ENCODE results near the gene GTPBP6.
"Not testable (repeated sequence)": the region's sequence is repeated elsewhere in the genome, so short reads cannot be mapped to it uniquely, and the experiment has no call there.

Gene GTPBP6

DNA sequence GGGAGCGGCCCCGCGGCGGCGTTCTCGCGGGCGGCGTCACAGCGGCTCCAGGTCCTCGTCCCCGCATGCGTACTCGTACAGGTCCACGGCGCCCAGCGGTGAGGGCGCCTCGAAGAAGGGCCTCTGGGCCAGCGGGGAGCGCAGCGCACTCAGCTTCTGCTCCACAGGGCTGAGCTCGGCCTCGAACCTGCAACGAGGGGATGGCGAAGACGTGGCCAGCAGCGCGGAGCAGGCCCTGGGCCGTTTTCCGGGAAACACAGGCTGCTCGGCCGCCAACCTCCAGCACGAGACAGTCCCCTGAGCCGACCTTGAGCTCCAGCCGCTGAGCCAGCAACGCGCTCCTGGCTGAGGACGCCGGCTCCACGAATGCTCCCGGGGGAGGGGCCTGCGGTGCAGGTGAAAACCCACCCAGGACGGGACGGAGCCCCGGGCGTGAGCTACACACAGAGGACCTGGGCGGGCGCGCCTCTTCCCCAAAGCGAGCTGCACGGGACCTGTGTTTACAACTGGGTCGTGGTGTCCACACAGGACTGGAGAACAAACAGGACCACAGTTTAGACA lies 15.8 kb upstream of the GTPBP6 start:
- Histone ChIP-seq H3K27ac (ENCODE audit: insufficient read depth, low read depth, low read length, poor library complexity, severe bottlenecking) (no peak overlapping the region), H3K4me3 (ENCODE audit: insufficient read depth, low read depth, low read length) (no peak overlapping the region), H3K36me3 (ENCODE audit: control insufficient read depth, insufficient read depth, low read length) (peaks cover 14% of the 10 kb centered on the region), H3K9me3 (ENCODE audit: control insufficient read depth, low read length) (no peaks in the 10 kb centered on the region), H3K4me1 (ENCODE audit: control insufficient read depth, insufficient read depth, low read length) (no peaks in the 10 kb centered on the region), H3K27me3 (ENCODE audit: control insufficient read depth, insufficient read depth, low read length, poor library complexity, severe bottlenecking) (no peaks in the 10 kb centered on the region)
- 96% methylated on average over 53 of the region's 53 CpGs for WGBS, 2 experiments

DNA sequence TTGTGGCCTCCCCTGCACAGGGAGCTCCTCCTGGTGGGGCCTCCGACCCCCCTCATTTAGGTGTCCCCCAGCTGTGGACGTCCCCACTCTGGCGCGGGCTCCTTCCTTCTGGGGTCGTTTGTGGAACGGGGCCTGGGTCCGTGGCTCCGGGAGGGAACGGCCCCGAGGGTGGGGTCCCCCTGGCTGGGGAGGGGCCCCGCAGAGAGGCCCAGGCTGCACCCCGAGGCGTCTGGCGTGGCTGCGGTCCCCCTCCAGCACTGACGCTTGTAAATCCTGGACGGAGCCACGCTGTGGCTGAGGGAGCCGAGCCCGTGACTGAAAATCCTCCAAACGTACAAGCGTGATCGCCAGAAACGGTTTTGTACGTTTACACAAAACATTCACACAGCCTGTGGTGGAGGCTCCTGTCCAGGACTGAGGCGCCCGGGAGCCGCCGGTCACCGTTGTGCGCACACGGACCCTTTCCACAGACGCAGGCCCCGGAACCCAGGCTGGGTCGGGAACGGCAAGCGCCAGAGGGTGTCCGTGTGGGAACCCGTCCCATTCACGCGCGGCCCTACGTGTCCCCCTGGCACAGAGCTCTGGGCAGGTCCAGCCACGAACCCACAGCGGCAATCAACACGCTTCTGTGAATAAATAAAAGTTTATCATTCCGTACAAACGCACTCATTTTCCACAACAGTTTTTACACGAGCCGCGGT lies 15.2 kb upstream of the GTPBP6 start:
- Histone ChIP-seq H3K9me3 (ENCODE audit: control insufficient read depth, low read length) (no peaks in the 10 kb centered on the region), H3K4me1 (ENCODE audit: control insufficient read depth, insufficient read depth, low read length) (no peaks in the 10 kb centered on the region), H3K36me3 (ENCODE audit: control insufficient read depth, insufficient read depth, low read length) (peaks cover 14% of the 10 kb centered on the region), H3K27me3 (ENCODE audit: control insufficient read depth, insufficient read depth, low read length, poor library complexity, severe bottlenecking) (no peaks in the 10 kb centered on the region), H3K4me3 (ENCODE audit: insufficient read depth, low read depth, low read length) (no peak overlapping the region), H3K27ac (ENCODE audit: insufficient read depth, low read depth, low read length, poor library complexity, severe bottlenecking) (no peak overlapping the region)
- 94% methylated on average over 51 of the region's 51 CpGs for WGBS, 2 experiments

DNA sequence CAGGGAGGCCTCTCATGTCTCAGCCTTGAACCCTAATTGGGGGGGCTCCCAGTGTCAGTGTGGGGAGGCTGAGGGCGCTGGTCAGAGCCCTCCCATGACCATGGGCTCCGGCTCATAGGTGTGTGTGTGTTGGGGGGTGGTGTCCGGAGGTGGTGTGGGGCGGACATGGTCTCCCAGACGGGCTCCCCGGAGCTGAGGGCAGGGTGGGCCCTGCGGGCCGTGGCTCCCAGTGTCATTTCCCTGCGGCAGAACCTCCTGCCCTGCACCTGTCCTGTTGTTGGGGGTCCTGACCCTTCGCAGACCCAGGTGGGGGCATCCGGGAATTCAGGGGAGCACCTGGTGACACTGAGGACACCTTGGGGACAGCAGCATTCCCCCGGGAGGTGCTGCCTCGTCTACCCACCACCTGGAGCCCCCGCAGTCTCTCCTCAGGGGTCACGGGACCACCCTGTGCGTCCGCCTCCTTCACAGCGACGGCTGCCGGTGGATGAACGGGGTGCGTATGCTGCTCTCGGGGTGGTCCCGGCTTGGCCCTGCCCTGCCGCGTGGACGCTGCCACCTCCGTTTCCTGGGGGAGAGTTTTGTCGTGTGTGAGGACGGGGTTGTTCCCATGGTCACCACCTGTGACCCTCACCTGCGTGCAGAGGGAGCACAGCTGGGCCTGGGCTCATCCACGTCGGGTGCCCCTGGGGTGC lies 14.5 kb upstream of the GTPBP6 start:
- Histone ChIP-seq H3K4me3 (ENCODE audit: insufficient read depth, low read depth, low read length) (no peak overlapping the region), H3K27me3 (ENCODE audit: control insufficient read depth, insufficient read depth, low read length, poor library complexity, severe bottlenecking) (no peaks in the 10 kb centered on the region), H3K9me3 (ENCODE audit: control insufficient read depth, low read length) (no peaks in the 10 kb centered on the region), H3K36me3 (ENCODE audit: control insufficient read depth, insufficient read depth, low read length) (peaks cover 14% of the 10 kb centered on the region), H3K4me1 (ENCODE audit: control insufficient read depth, insufficient read depth, low read length) (no peaks in the 10 kb centered on the region), H3K27ac (ENCODE audit: insufficient read depth, low read depth, low read length, poor library complexity, severe bottlenecking) (no peak overlapping the region)
- 93% methylated on average over 33 of the region's 33 CpGs for WGBS, 2 experiments

DNA sequence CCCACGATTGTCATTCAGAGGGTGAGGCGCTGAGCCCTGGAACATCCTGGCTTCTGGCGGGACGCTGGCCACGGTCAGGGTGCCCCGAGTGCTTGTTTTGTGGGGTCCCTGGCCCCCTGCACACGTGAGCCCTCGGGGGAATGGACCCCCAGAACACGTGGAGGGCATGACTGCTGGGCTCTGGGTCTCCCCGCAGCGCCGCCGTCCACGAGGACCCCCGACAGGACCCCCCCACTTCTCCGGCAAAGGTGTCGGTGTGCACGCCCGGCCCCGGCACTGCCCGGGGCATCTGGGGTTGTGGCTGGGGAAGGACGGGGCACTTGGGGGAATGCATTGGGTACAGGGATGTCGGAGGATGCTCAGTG lies 13.9 kb upstream of the GTPBP6 start:
- Histone ChIP-seq H3K27ac (ENCODE audit: insufficient read depth, low read depth, low read length, poor library complexity, severe bottlenecking) (no peak overlapping the region), H3K4me3 (ENCODE audit: insufficient read depth, low read depth, low read length) (no peak overlapping the region), H3K27me3 (ENCODE audit: control insufficient read depth, insufficient read depth, low read length, poor library complexity, severe bottlenecking) (no peaks in the 10 kb centered on the region), H3K36me3 (ENCODE audit: control insufficient read depth, insufficient read depth, low read length) (peaks cover 10% of the 10 kb centered on the region), H3K9me3 (ENCODE audit: control insufficient read depth, low read length) (no peaks in the 10 kb centered on the region), H3K4me1 (ENCODE audit: control insufficient read depth, insufficient read depth, low read length) (no peaks in the 10 kb centered on the region)
- WGBS, 2 experiments: 90% methylated on average over 23 of the region's 23 CpGs

DNA sequence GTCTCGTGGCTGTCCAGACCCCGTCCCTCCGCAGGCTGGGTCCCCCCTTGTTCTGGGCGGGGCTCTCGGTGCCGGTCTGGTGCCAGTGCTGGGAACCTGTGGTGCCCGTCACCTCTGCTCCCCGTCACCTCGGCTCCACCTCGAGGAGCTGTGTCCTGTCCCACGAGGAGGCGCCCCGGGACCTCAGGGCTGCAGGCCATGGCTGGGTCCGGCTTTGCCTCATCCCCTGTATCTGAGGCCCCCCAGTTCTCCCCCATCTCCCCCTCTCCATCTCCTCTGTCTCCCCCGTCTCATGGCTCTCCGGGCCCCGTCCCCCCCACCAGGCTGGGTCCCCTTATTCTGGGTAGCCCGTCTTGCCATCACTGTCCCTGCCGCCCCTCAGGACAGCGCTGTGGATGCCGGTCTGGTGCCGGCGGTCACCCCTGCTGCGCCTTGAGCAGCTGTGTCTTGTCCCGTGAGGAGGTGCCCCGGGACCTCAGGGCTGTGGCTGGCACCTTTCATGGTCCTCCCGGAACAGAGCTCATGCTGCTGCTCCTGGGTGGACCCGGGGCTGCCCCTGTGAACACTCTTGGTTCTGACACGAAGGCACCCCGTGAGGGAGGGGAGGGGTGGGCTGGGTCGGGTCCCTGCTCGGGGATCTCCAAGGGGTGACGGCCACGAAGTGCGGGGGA lies 13.4 kb upstream of the GTPBP6 start:
- H3K9me3 ChIP-seq (ENCODE audit: control insufficient read depth, low read length): no peaks in the 10 kb centered on the region
- 88% methylated on average over 34 of the region's 35 CpGs for WGBS, 2 experiments
- no peaks in the 10 kb centered on the region for H3K4me1 ChIP-seq (ENCODE audit: control insufficient read depth, insufficient read depth, low read length)
- peaks cover 7% of the 10 kb centered on the region for H3K36me3 ChIP-seq (ENCODE audit: control insufficient read depth, insufficient read depth, low read length)
- H3K27ac ChIP-seq (ENCODE audit: insufficient read depth, low read depth, low read length, poor library complexity, severe bottlenecking): no peak overlapping the region
- H3K4me3 ChIP-seq (ENCODE audit: insufficient read depth, low read depth, low read length): no peak overlapping the region
- H3K27me3 ChIP-seq (ENCODE audit: control insufficient read depth, insufficient read depth, low read length, poor library complexity, severe bottlenecking): no peaks in the 10 kb centered on the region

DNA sequence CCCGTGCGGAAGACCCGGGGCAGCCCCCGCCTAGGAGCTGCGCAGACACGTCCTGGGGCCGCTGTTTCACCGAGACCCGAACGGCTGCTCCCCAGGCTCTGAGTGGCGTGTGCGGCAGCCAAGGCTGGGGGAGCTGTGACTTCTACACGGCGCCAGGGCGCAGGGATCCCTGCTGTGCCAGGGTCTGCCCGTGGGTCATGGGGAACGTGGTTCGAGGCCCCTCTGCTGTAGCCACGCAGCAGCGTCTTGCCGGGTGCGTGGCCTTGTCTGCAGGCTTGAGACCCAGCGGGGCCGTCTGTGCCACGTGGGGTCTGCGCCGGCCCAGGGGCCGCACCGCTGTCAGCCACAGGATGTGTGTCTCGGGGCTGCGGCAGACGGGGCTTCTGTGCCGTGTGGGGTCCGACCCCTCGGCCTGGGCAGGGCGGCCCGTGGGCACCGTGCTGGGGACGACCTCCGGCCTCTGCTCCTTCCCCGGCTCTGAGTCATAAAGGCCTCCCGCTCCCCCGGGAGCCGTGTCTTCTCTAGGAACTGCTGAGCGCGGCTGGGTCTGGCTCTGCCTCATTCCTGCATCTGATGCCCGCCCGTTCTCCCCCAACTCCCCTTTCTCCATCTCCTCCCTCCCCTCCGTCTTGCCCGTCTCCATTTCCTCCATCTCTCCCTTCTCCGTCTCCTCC lies 12.7 kb upstream of the GTPBP6 start:
- H3K4me3 ChIP-seq (ENCODE audit: insufficient read depth, low read depth, low read length): no peak overlapping the region
- no peaks in the 10 kb centered on the region for H3K9me3 ChIP-seq (ENCODE audit: control insufficient read depth, low read length)
- no peaks in the 10 kb centered on the region for H3K4me1 ChIP-seq (ENCODE audit: control insufficient read depth, insufficient read depth, low read length)
- H3K27ac ChIP-seq (ENCODE audit: insufficient read depth, low read depth, low read length, poor library complexity, severe bottlenecking): no peak overlapping the region
- WGBS, 2 experiments: 75% methylated on average over 51 of the region's 51 CpGs
- H3K27me3 ChIP-seq (ENCODE audit: control insufficient read depth, insufficient read depth, low read length, poor library complexity, severe bottlenecking): no peaks in the 10 kb centered on the region
- peaks cover 7% of the 10 kb centered on the region for H3K36me3 ChIP-seq (ENCODE audit: control insufficient read depth, insufficient read depth, low read length)

DNA sequence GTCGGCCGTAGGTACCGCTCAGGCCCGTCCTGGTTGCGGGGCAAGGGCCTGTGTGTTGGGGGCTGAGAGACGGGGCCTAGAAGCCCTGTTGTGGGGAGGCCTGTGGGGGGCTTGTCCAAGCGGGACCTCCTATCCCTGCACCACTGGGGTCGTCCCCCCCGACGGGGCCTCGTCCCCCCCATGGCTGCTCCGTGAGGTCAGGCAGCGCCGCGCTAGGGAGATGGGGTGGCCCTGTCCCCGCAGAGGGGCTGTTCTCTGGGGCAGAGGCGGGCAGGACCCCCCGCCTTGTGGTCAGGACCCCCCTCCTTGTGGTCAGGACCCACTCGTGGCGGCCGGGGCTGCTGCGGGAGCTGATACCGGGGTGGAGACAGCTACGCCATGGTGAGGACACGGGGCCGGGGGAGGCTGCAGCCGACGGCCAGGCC lies 12.1 kb upstream of the GTPBP6 start:
- no peak overlapping the region for H3K27ac ChIP-seq (ENCODE audit: insufficient read depth, low read depth, low read length, poor library complexity, severe bottlenecking)
- no peaks in the 10 kb centered on the region for H3K27me3 ChIP-seq (ENCODE audit: control insufficient read depth, insufficient read depth, low read length, poor library complexity, severe bottlenecking)
- peaks cover 4% of the 10 kb centered on the region for H3K36me3 ChIP-seq (ENCODE audit: control insufficient read depth, insufficient read depth, low read length)
- H3K4me3 ChIP-seq (ENCODE audit: insufficient read depth, low read depth, low read length): no peak overlapping the region
- WGBS, 2 experiments: 90% methylated on average over 28 of the region's 28 CpGs
- H3K4me1 ChIP-seq (ENCODE audit: control insufficient read depth, insufficient read depth, low read length): no peaks in the 10 kb centered on the region
- no peaks in the 10 kb centered on the region for H3K9me3 ChIP-seq (ENCODE audit: control insufficient read depth, low read length)

DNA sequence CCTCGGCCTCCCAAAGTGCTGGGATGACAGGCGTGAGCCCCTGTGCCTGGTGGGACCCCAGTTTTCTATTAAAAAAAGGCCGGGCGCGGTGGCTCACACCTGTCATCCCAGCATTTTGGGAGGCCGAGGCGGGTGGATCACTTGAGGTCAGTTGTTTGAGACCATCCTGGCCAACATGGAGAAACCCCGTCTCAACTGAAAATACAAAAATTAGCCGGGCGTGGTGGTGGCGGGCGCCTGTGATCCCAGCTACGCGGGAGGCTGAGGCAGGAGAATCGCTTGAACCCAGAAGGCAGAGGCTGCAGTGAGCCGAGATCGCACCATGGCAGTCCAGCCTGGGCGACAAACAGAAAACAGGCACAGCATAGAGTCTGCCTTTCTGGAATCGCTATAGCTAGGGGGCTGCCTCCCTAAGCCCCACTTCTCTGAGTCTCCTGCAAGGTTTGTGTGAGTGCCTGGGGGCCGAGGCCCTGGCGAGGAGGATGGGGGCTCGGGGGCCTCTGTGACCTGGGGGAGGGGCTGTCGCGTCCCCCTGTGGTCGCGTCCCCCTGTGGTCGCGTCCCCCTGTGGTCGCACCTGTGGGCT lies 11.6 kb upstream of the GTPBP6 start:
- WGBS, 2 experiments: 92% methylated on average over 29 of the region's 29 CpGs

DNA sequence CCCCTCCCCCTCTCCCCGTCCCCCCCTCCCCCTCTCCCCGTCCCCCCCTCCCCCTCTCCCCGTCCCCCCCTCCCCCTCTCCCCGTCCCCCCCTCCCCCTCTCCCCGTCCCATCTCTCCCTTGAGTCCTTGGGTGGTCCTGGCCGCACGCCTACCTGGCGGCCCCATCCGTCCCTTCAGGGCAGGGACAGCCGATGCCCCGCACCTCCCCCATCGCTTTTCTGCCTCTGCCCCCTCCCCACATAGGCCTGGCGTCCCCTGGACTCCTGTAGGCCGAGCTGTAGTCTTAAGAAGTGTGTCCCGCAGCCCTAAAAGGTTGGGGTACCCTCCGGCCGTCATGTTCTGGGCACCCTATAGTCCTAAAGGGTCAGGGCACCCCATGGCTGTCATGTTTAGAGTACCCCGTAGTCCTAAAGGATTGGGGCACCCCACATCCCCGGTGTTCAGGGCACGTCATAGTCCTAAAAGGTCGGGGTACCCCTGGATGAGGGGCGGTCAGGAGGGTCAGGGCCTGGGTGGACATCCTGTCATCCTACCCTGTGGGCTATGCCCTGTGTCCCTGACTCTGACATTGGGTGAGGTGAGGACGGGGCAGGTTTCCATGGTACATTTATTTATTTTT lies 10.8 kb upstream of the GTPBP6 start:
- H3K4me3 ChIP-seq (ENCODE audit: insufficient read depth, low read depth, low read length): no peak overlapping the region
- H3K27ac ChIP-seq (ENCODE audit: insufficient read depth, low read depth, low read length, poor library complexity, severe bottlenecking): no peak overlapping the region
- no peaks in the 10 kb centered on the region for H3K9me3 ChIP-seq (ENCODE audit: control insufficient read depth, low read length)
- H3K4me1 ChIP-seq (ENCODE audit: control insufficient read depth, insufficient read depth, low read length): no peaks in the 10 kb centered on the region
- WGBS, 2 experiments: 91 to 92% methylated on average over 18 to 19 of the region's 23 CpGs
- H3K27me3 ChIP-seq (ENCODE audit: control insufficient read depth, insufficient read depth, low read length, poor library complexity, severe bottlenecking): no peaks in the 10 kb centered on the region
- peaks cover 4% of the 10 kb centered on the region for H3K36me3 ChIP-seq (ENCODE audit: control insufficient read depth, insufficient read depth, low read length)

More for the DNA sequence above, 11.6 kb upstream of the GTPBP6 start:
- not testable (repeated sequence) for H3K27me3 ChIP-seq (ENCODE audit: control insufficient read depth, insufficient read depth, low read length, poor library complexity, severe bottlenecking); H3K36me3 ChIP-seq (ENCODE audit: control insufficient read depth, insufficient read depth, low read length); H3K27ac ChIP-seq (ENCODE audit: insufficient read depth, low read depth, low read length, poor library complexity, severe bottlenecking); H3K9me3 ChIP-seq (ENCODE audit: control insufficient read depth, low read length); H3K4me1 ChIP-seq (ENCODE audit: control insufficient read depth, insufficient read depth, low read length); H3K4me3 ChIP-seq (ENCODE audit: insufficient read depth, low read depth, low read length)
